ENCODE data around the gene KIAA0513.

KIAA0513 gene

GRCh38 chr16:85015481-85016187 lies 12.0 kb upstream of the KIAA0513 start:
- H3K9me3 ChIP-seq (ENCODE audit: control insufficient read depth, low read length) = no peaks in the 10 kb centered on the region
- 91 to 100% methylated on average over 2 to 4 of the region's 5 CpGs for WGBS, 2 experiments (ENCODE audit: insufficient coverage in 2 of 2)
- H3K4me1 ChIP-seq (ENCODE audit: control insufficient read depth, insufficient read depth, low read length, poor library complexity, severe bottlenecking) = no peaks in the 10 kb centered on the region
- H3K36me3 ChIP-seq (ENCODE audit: control insufficient read depth, insufficient read depth, low read length) = no peaks in the 10 kb centered on the region
- no peak overlapping the region for H3K4me3 ChIP-seq (ENCODE audit: extremely low read depth, insufficient read depth, low read length, poor library complexity, severe bottlenecking)
- no peak overlapping the region for H3K27ac ChIP-seq (ENCODE audit: low read depth, low read length, severe bottlenecking)

- WGBS, 2 experiments (ENCODE audit: insufficient coverage in 2 of 2) = 100% methylated on average over 1 of the region's 4 CpGs
- Histone ChIP-seq H3K27ac (ENCODE audit: low read depth, low read length, severe bottlenecking) (no peak overlapping the region), H3K36me3 (ENCODE audit: control insufficient read depth, insufficient read depth, low read length) (no peaks in the 10 kb centered on the region), H3K4me3 (ENCODE audit: extremely low read depth, insufficient read depth, low read length, poor library complexity, severe bottlenecking) (no peak overlapping the region), H3K9me3 (ENCODE audit: control insufficient read depth, low read length) (no peaks in the 10 kb centered on the region), H3K4me1 (ENCODE audit: control insufficient read depth, insufficient read depth, low read length, poor library complexity, severe bottlenecking) (no peaks in the 10 kb centered on the region)
These were observed 10.4 kb upstream of the KIAA0513 start for GRCh38 chr16:85017151-85017550.

GRCh38 chr16:85017633-85018032 lies 10.0 kb upstream of the KIAA0513 start:
- Histone ChIP-seq H3K27ac (ENCODE audit: low read depth, low read length, severe bottlenecking) (no peak overlapping the region), H3K4me1 (ENCODE audit: control insufficient read depth, insufficient read depth, low read length, poor library complexity, severe bottlenecking) (no peaks in the 10 kb centered on the region), H3K9me3 (ENCODE audit: control insufficient read depth, low read length) (no peaks in the 10 kb centered on the region), H3K4me3 (ENCODE audit: extremely low read depth, insufficient read depth, low read length, poor library complexity, severe bottlenecking) (no peak overlapping the region), H3K36me3 (ENCODE audit: control insufficient read depth, insufficient read depth, low read length) (no peaks in the 10 kb centered on the region)
- WGBS, 2 experiments (ENCODE audit: insufficient coverage in 2 of 2) = 83 to 84% methylated on average over 5 to 8 of the region's 8 CpGs

- WGBS, 2 experiments (ENCODE audit: insufficient coverage in 2 of 2) = 88 to 89% methylated on average over 16 of the region's 19 CpGs
- no peaks in the 10 kb centered on the region for H3K9me3 ChIP-seq (ENCODE audit: control insufficient read depth, low read length)
- no peaks in the 10 kb centered on the region for H3K36me3 ChIP-seq (ENCODE audit: control insufficient read depth, insufficient read depth, low read length)
- H3K27ac ChIP-seq (ENCODE audit: low read depth, low read length, severe bottlenecking) = no peak overlapping the region
- no peak overlapping the region for H3K4me3 ChIP-seq (ENCODE audit: extremely low read depth, insufficient read depth, low read length, poor library complexity, severe bottlenecking)
- H3K4me1 ChIP-seq (ENCODE audit: control insufficient read depth, insufficient read depth, low read length, poor library complexity, severe bottlenecking) = no peaks in the 10 kb centered on the region
These were observed 8.9 kb upstream of the KIAA0513 start for GRCh38 chr16:85018529-85019236.

GRCh38 chr16:85019659-85020245 lies 7.8 kb upstream of the KIAA0513 start:
- Histone ChIP-seq H3K27ac (ENCODE audit: low read depth, low read length, severe bottlenecking) (no peak overlapping the region), H3K36me3 (ENCODE audit: control insufficient read depth, insufficient read depth, low read length) (no peaks in the 10 kb centered on the region), H3K4me1 (ENCODE audit: control insufficient read depth, insufficient read depth, low read length, poor library complexity, severe bottlenecking) (no peaks in the 10 kb centered on the region), H3K9me3 (ENCODE audit: control insufficient read depth, low read length) (no peaks in the 10 kb centered on the region), H3K4me3 (ENCODE audit: extremely low read depth, insufficient read depth, low read length, poor library complexity, severe bottlenecking) (no peak overlapping the region)
- 86 to 88% methylated on average over 6 to 9 of the region's 9 CpGs for WGBS, 2 experiments (ENCODE audit: insufficient coverage in 2 of 2)

GRCh38 chr16:85025781-85026653 lies 1.6 kb upstream of the KIAA0513 start:
- Histone ChIP-seq H3K9me3 (ENCODE audit: control insufficient read depth, low read length) (no peaks in the 10 kb centered on the region), H3K36me3 (ENCODE audit: control insufficient read depth, insufficient read depth, low read length) (no peaks in the 10 kb centered on the region), H3K27ac (ENCODE audit: low read depth, low read length, severe bottlenecking) (no peak overlapping the region), H3K4me3 (ENCODE audit: extremely low read depth, insufficient read depth, low read length, poor library complexity, severe bottlenecking) (no peak overlapping the region), H3K4me1 (ENCODE audit: control insufficient read depth, insufficient read depth, low read length, poor library complexity, severe bottlenecking) (peaks cover 21% of the 10 kb centered on the region)
- 93 to 99% methylated on average over 6 to 8 of the region's 8 CpGs for WGBS, 2 experiments (ENCODE audit: insufficient coverage in 2 of 2)

GRCh38 chr16:85026703-85027102 lies 892 bp upstream of the KIAA0513 start:
- Histone ChIP-seq H3K4me1 (ENCODE audit: control insufficient read depth, insufficient read depth, low read length, poor library complexity, severe bottlenecking) (peaks cover 21% of the 10 kb centered on the region), H3K27ac (ENCODE audit: low read depth, low read length, severe bottlenecking) (no peak overlapping the region), H3K9me3 (ENCODE audit: control insufficient read depth, low read length) (no peaks in the 10 kb centered on the region), H3K4me3 (ENCODE audit: extremely low read depth, insufficient read depth, low read length, poor library complexity, severe bottlenecking) (peak overlapping the region; percentile 69), H3K36me3 (ENCODE audit: control insufficient read depth, insufficient read depth, low read length) (no peaks in the 10 kb centered on the region)
- 88 to 94% methylated on average over 1 to 3 of the region's 4 CpGs for WGBS, 2 experiments (ENCODE audit: insufficient coverage in 2 of 2)

GRCh38 chr16:85027958-85028684 lies 526 bp downstream of the KIAA0513 start:
- Histone ChIP-seq H3K36me3 (ENCODE audit: control insufficient read depth, insufficient read depth, low read length) (no peaks in the 10 kb centered on the region), H3K9me3 (ENCODE audit: control insufficient read depth, low read length) (no peaks in the 10 kb centered on the region), H3K4me3 (ENCODE audit: extremely low read depth, insufficient read depth, low read length, poor library complexity, severe bottlenecking) (peak overlapping the region; percentile 69), H3K4me1 (ENCODE audit: control insufficient read depth, insufficient read depth, low read length, poor library complexity, severe bottlenecking) (peaks cover 21% of the 10 kb centered on the region), H3K27ac (ENCODE audit: low read depth, low read length, severe bottlenecking) (no peak overlapping the region)
- 6 to 8% methylated on average over 20 to 30 of the region's 41 CpGs for WGBS, 2 experiments (ENCODE audit: insufficient coverage in 2 of 2)

- no peaks in the 10 kb centered on the region for H3K9me3 ChIP-seq (ENCODE audit: control insufficient read depth, low read length)
- WGBS, 2 experiments (ENCODE audit: insufficient coverage in 2 of 2) = 71 to 77% methylated on average over 9 to 12 of the region's 17 CpGs
- peaks cover 21% of the 10 kb centered on the region for H3K4me1 ChIP-seq (ENCODE audit: control insufficient read depth, insufficient read depth, low read length, poor library complexity, severe bottlenecking)
- no peak overlapping the region for H3K27ac ChIP-seq (ENCODE audit: low read depth, low read length, severe bottlenecking)
- no peak overlapping the region for H3K4me3 ChIP-seq (ENCODE audit: extremely low read depth, insufficient read depth, low read length, poor library complexity, severe bottlenecking)
- no peaks in the 10 kb centered on the region for H3K36me3 ChIP-seq (ENCODE audit: control insufficient read depth, insufficient read depth, low read length)
These were observed 1.3 kb downstream of the KIAA0513 start for GRCh38 chr16:85028685-85029407.

Data from mesodermal cell (in vitro differentiated cells).